ENCODE results near the gene ADCYAP1R1. TPM values are rescaled to one million over a fixed set of nuclear protein-coding genes. Genes with fewer than 3 reads are reported as not detected.
A peak's percentile ranks its signal among the peaks of the same experiment; 100 is the strongest.

Gene ADCYAP1R1
- total RNA-seq, 1 donor from 2014 or later, result 39.3 TPM

GRCh38 chr7:31052841-31053601 lies 913 bp downstream of the ADCYAP1R1 start:
- H3K4me3 Mint-ChIP-seq (ENCODE audit: unreplicated experiment), result peak overlapping the region; percentile 81
- no peaks in the 10 kb centered on the region for H3K9me3 Mint-ChIP-seq (ENCODE audit: unreplicated experiment)
- no peak for TF ChIP-seq CTCF (IDR thresholded peaks at IDR 0.05; ENCODE audit: unreplicated experiment)
- DNase-seq (ENCODE audit: low spot score), result no peak
- peaks cover 29% of the 10 kb centered on the region for H3K4me1 Mint-ChIP-seq (ENCODE audit: unreplicated experiment)
- H3K27ac Mint-ChIP-seq (ENCODE audit: unreplicated experiment), result no peak overlapping the region
- peaks cover 22% of the 10 kb centered on the region for H3K27me3 Mint-ChIP-seq (ENCODE audit: unreplicated experiment)
- H3K36me3 Mint-ChIP-seq (ENCODE audit: low read depth, unreplicated experiment), result peaks cover 10% of the 10 kb centered on the region

GRCh38 chr7:31053986-31054385 lies 1.9 kb downstream of the ADCYAP1R1 start:
- no peak for DNase-seq (ENCODE audit: low spot score)
- Mint-ChIP-seq H3K36me3 (ENCODE audit: low read depth, unreplicated experiment) (peaks cover 10% of the 10 kb centered on the region), H3K9me3 (ENCODE audit: unreplicated experiment) (no peaks in the 10 kb centered on the region), H3K27me3 (ENCODE audit: unreplicated experiment) (peaks cover 19% of the 10 kb centered on the region), H3K4me1 (ENCODE audit: unreplicated experiment) (peaks cover 29% of the 10 kb centered on the region), H3K4me3 (ENCODE audit: unreplicated experiment) (peak overlapping the region; percentile 81), H3K27ac (ENCODE audit: unreplicated experiment) (no peak overlapping the region)
- no peak for TF ChIP-seq CTCF (IDR thresholded peaks at IDR 0.05; ENCODE audit: unreplicated experiment)

- no peak for TF ChIP-seq CTCF (IDR thresholded peaks at IDR 0.05; ENCODE audit: unreplicated experiment)
- peaks cover 10% of the 10 kb centered on the region for H3K36me3 Mint-ChIP-seq (ENCODE audit: low read depth, unreplicated experiment)
- no peak overlapping the region for H3K27ac Mint-ChIP-seq (ENCODE audit: unreplicated experiment)
- H3K9me3 Mint-ChIP-seq (ENCODE audit: unreplicated experiment), result no peaks in the 10 kb centered on the region
- peaks cover 33% of the 10 kb centered on the region for H3K4me1 Mint-ChIP-seq (ENCODE audit: unreplicated experiment)
- H3K4me3 Mint-ChIP-seq (ENCODE audit: unreplicated experiment), result peak overlapping the region; percentile 81
- peaks cover 19% of the 10 kb centered on the region for H3K27me3 Mint-ChIP-seq (ENCODE audit: unreplicated experiment)
- DNase-seq (ENCODE audit: low spot score), result no peak
Observed at GRCh38 chr7:31054608-31055278, 2.6 kb downstream of the ADCYAP1R1 start.

- H3K27me3 Mint-ChIP-seq (ENCODE audit: unreplicated experiment), result peaks cover 20% of the 10 kb centered on the region
- no peak for TF ChIP-seq CTCF (IDR thresholded peaks at IDR 0.05; ENCODE audit: unreplicated experiment)
- no peak overlapping the region for H3K27ac Mint-ChIP-seq (ENCODE audit: unreplicated experiment)
- H3K36me3 Mint-ChIP-seq (ENCODE audit: low read depth, unreplicated experiment), result peaks cover 12% of the 10 kb centered on the region
- peaks cover 36% of the 10 kb centered on the region for H3K4me1 Mint-ChIP-seq (ENCODE audit: unreplicated experiment)
- H3K4me3 Mint-ChIP-seq (ENCODE audit: unreplicated experiment), result no peak overlapping the region
- H3K9me3 Mint-ChIP-seq (ENCODE audit: unreplicated experiment), result no peaks in the 10 kb centered on the region
- no peak for DNase-seq (ENCODE audit: low spot score)
Observed at GRCh38 chr7:31055471-31055870, 3.4 kb downstream of the ADCYAP1R1 start.

Measured in endothelial cell (in vitro differentiated cells).